Activated CD8-positive, alpha-beta T cell treated with anti-CD3 and anti-CD28 coated beads for 36 hours (primary cell): Measurements from ENCODE around the gene NSMCE3. TPM values are rescaled to one million over a fixed set of nuclear protein-coding genes. Genes with fewer than 3 reads are reported as not detected.

Source experiments
- ATAC-seq: fragments of 200-7000 bp; cut with Tn5 transposase; one replicate; pipeline ENCODE4 v1.10.0; 2021; ENCODE audit warnings: mild to moderate bottlenecking, moderate library complexity
- CTCF ChIA-PET: fragments of 350-600 bp; sonication (Branson Sonifier 250); formaldehyde crosslinking; loops from one replicate; lab custom pipeline; 2021; ENCODE audit warnings: antibody characterized with exemption; lab: Charles Lee
- POLR2A ChIA-PET: fragments of 350-600 bp; sonication (Branson Sonifier 250); formaldehyde crosslinking; loops from one replicate; lab custom pipeline; 2021; ENCODE audit warnings: antibody characterized with exemption; lab: Charles Lee
- DNase-seq: peaks from one replicate; pipeline ENCODE4 v3.0.0-alpha.2; 2020
- H3K27ac Mint-ChIP-seq: one replicate; pipeline ENCODE4 v1.8.0; 2021; ENCODE audit warnings: mild to moderate bottlenecking, mixed read lengths
- H3K27me3 Mint-ChIP-seq: one replicate; pipeline ENCODE4 v1.8.0; 2021; ENCODE audit warnings: mixed read lengths
- H3K36me3 Mint-ChIP-seq: one replicate; pipeline ENCODE4 v1.8.0; 2021; ENCODE audit warnings: low read depth, mixed read lengths
- H3K4me1 Mint-ChIP-seq: one replicate; pipeline ENCODE4 v1.8.0; 2021; ENCODE audit warnings: low read depth, mixed read lengths
- H3K4me3 Mint-ChIP-seq: one replicate; pipeline ENCODE4 v1.8.0; 2021; ENCODE audit warnings: mild to moderate bottlenecking, moderate library complexity, mixed read lengths
- H3K9me3 Mint-ChIP-seq: one replicate; pipeline ENCODE4 v1.8.0; 2021; ENCODE audit warnings: mixed read lengths
- intact Hi-C: fragments of 100-400 bp; cut with micrococcal nuclease; formaldehyde crosslinking; loops from one replicate; pipeline ENCODE4 v1.10.0; 2022
- total RNA-seq, 2 experiments: library from RNA; stranded (reverse); gene quantifications; one replicate each; pipeline ENCODE4 v1.2.3, GENCODE V29; 2021
- TF ChIP-seq, protein P1 (sequence below): fragments of 200-600 bp; IDR thresholded peaks from one replicate; pipeline ENCODE4 v1.8.0; 2022; ENCODE audit warnings: antibody characterized with exemption, mild to moderate bottlenecking

NSMCE3 gene
- total RNA-seq, 2 experiments from 2014 or later, result 9.5 to 10.5 TPM

DNA sequence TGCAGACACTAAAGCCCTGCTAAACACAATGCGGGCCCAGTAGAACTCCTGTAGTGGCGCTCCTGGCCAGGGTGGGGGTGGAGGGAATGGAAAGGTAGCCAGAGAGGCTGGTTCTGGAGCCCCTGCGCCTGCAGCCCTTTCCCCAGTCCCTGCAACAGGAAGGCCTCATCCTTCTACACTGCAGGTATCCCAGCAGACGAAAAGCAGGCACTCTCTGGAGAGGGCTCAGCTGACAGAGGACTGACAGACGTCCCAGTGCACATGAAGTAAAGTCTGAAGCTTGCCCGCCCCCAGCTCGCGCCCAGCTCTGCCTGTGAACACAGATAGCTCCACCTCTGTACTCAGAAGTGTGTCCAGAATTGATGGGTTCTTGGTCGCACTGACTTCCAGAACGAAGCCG, 46.0 kb downstream of the NSMCE3 start:
- TF ChIP-seq, protein P1, sequence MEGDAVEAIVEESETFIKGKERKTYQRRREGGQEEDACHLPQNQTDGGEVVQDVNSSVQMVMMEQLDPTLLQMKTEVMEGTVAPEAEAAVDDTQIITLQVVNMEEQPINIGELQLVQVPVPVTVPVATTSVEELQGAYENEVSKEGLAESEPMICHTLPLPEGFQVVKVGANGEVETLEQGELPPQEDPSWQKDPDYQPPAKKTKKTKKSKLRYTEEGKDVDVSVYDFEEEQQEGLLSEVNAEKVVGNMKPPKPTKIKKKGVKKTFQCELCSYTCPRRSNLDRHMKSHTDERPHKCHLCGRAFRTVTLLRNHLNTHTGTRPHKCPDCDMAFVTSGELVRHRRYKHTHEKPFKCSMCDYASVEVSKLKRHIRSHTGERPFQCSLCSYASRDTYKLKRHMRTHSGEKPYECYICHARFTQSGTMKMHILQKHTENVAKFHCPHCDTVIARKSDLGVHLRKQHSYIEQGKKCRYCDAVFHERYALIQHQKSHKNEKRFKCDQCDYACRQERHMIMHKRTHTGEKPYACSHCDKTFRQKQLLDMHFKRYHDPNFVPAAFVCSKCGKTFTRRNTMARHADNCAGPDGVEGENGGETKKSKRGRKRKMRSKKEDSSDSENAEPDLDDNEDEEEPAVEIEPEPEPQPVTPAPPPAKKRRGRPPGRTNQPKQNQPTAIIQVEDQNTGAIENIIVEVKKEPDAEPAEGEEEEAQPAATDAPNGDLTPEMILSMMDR, result no peak
- intact Hi-C loops, result no loop called here
- no peak overlapping the region for H3K27ac Mint-ChIP-seq
- DNase-seq (no peak), ATAC-seq (no peak)
- ChIA-PET POLR2A (no interaction called here), CTCF (no interaction called here)
- H3K4me1 Mint-ChIP-seq, result no peaks in the 10 kb centered on the region
- no peaks in the 10 kb centered on the region for H3K9me3 Mint-ChIP-seq
- no peak overlapping the region for H3K4me3 Mint-ChIP-seq
- H3K27me3 Mint-ChIP-seq, result peaks cover 19% of the 10 kb centered on the region
- H3K36me3 Mint-ChIP-seq, result no peaks in the 10 kb centered on the region

DNA sequence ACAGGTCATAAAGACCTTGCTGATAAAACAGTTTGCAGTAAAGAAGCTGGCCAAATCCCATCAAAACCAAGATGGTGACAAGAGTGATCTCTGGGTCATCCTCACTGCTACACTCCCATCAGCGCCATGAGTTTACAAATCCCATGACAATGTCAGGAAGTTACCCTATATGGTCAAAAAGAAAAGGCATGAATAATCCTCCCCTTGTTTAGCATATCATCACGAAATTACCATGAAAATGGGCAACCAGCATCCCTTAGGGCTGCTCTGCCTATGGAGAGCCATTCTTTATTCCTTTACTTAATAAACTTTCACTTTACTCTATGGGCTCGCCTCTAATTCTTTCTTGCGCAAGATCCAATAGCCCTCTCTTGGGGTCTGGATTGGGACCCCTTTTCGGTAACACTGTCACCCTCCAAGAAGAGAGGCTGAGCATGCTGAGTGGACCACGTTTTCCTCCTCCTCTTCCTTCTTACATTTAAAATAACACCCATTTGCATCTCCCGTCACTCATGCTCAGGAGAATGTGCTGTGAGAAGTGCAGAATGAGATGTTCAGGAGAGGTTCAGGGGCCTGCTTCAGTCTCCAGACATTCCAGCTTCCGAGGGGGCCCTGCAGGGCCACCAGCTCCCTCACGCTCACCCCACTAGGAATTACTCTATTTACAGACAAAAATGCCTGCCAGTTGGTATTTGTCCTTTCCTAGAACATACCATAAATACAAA, 47.3 kb downstream of the NSMCE3 start:
- H3K27me3 Mint-ChIP-seq, result peaks cover 25% of the 10 kb centered on the region
- H3K4me3 Mint-ChIP-seq, result no peak overlapping the region
- DNase-seq (no peak), ATAC-seq (no peak)
- TF ChIP-seq, protein P1, result no peak
- ChIA-PET CTCF (interaction anchor here (1.1 kb wide), 1 partner anchor 82 kb away, joined by 4 read pairs; no protein-coding TSS in a partner anchor), POLR2A (no interaction called here)
- H3K36me3 Mint-ChIP-seq, result no peaks in the 10 kb centered on the region
- no peaks in the 10 kb centered on the region for H3K9me3 Mint-ChIP-seq
- no peaks in the 10 kb centered on the region for H3K4me1 Mint-ChIP-seq
- H3K27ac Mint-ChIP-seq, result no peak overlapping the region
- intact Hi-C loops, result no loop called here

DNA sequence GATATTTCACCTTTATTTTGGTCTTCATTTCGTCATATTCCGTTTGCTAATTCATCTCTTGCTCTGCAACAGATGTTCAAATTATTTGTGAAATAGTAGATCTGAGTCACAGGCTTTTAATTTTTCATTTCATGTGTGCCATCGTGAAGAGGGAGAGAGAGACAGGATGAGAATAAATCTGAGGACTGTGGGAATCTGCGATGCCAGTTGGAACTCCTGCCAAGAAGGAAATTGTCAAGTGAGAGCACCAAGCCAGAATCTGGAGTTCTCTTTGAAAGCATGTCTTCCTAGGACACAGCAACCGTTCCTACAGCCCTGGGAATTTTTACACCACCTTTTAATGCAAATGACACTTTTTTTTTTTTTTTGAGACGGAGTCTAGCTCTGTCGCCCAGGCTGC, 48.8 kb downstream of the NSMCE3 start:
- no peaks in the 10 kb centered on the region for H3K9me3 Mint-ChIP-seq
- no peaks in the 10 kb centered on the region for H3K36me3 Mint-ChIP-seq
- no peak overlapping the region for H3K27ac Mint-ChIP-seq
- no peaks in the 10 kb centered on the region for H3K4me1 Mint-ChIP-seq
- ChIA-PET POLR2A (no interaction called here), CTCF (no interaction called here)
- ATAC-seq, result no peak
- H3K4me3 Mint-ChIP-seq, result no peak overlapping the region
- TF ChIP-seq, protein P1, result no peak
- intact Hi-C loops, result no loop called here
- DNase-seq, result no peak
- peaks cover 17% of the 10 kb centered on the region for H3K27me3 Mint-ChIP-seq

DNA sequence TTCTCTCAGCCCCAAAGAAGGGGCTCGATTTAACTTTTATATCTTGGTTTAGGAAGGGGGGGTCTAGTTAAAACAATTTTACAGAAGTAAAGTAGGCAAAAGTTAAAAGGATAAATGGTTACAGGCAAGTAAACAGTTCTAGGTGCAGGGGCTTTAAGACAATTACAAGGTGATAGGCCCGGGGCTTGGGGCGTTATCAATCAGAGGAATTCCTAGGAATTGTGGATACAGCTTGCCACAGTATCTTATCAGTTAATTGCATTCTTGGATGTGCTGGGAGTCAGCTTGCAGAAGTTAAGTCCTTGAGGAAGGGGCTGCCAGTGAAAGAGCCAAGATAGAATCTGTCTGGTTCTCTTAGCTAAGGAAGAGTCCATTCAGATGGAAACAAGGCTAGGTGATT, 52.7 kb downstream of the NSMCE3 start:
- POLR2A ChIA-PET, result no interaction called here
- peaks cover 20% of the 10 kb centered on the region for H3K27me3 Mint-ChIP-seq
- CTCF ChIA-PET, result no interaction called here
- no peaks in the 10 kb centered on the region for H3K36me3 Mint-ChIP-seq
- DNase-seq (no peak), ATAC-seq (no peak)
- H3K4me1 Mint-ChIP-seq, result no peaks in the 10 kb centered on the region
- intact Hi-C loops, result no loop called here
- TF ChIP-seq, protein P1, result no peak
- no peak overlapping the region for H3K4me3 Mint-ChIP-seq
- H3K9me3 Mint-ChIP-seq, result no peaks in the 10 kb centered on the region
- H3K27ac Mint-ChIP-seq, result no peak overlapping the region
